ENCODE results near the gene PNCK. TPM values are rescaled to one million over a fixed set of nuclear protein-coding genes. Genes with fewer than 3 reads are reported as not detected.

PNCK gene
- total RNA-seq, 1 experiment from 2014 or later: 1.1 TPM

GRCh38 chrX:153631907-153632594 lies 41.6 kb downstream of the PNCK start:
- no peak for DNase-seq
- Mint-ChIP-seq H3K4me3 (ENCODE audit: low read depth, unreplicated experiment) (no peak overlapping the region), H3K27ac (ENCODE audit: unreplicated experiment) (no peak overlapping the region), H3K36me3 (ENCODE audit: insufficient read depth, unreplicated experiment) (no peaks in the 10 kb centered on the region), H3K4me1 (ENCODE audit: low read depth, unreplicated experiment) (no peaks in the 10 kb centered on the region), H3K9me3 (ENCODE audit: low read depth, unreplicated experiment) (no peaks in the 10 kb centered on the region), H3K27me3 (ENCODE audit: unreplicated experiment) (peaks cover 76% of the 10 kb centered on the region)
- no TSS peak for BruUV-seq (replicated peaks)
- intact Hi-C loops (cut with micrococcal nuclease; ENCODE audit: unreplicated experiment): no loop called here
- CTCF ChIA-PET: no interaction called here
- no peak for TF ChIP-seq CTCF (IDR thresholded peaks at IDR 0.05; ENCODE audit: unreplicated experiment)

GRCh38 chrX:153631346-153631745 lies 42.3 kb downstream of the PNCK start:
- no peak for DNase-seq
- H3K4me1 Mint-ChIP-seq (ENCODE audit: low read depth, unreplicated experiment): no peaks in the 10 kb centered on the region
- TF ChIP-seq CTCF (IDR thresholded peaks at IDR 0.05; ENCODE audit: unreplicated experiment): no peak
- intact Hi-C loops (cut with micrococcal nuclease; ENCODE audit: unreplicated experiment): no loop called here
- CTCF ChIA-PET: no interaction called here
- H3K27ac Mint-ChIP-seq (ENCODE audit: unreplicated experiment): no peak overlapping the region
- H3K4me3 Mint-ChIP-seq (ENCODE audit: low read depth, unreplicated experiment): no peak overlapping the region
- no peaks in the 10 kb centered on the region for H3K36me3 Mint-ChIP-seq (ENCODE audit: insufficient read depth, unreplicated experiment)
- H3K9me3 Mint-ChIP-seq (ENCODE audit: low read depth, unreplicated experiment): no peaks in the 10 kb centered on the region
- BruUV-seq (replicated peaks): no TSS peak
- peaks cover 79% of the 10 kb centered on the region for H3K27me3 Mint-ChIP-seq (ENCODE audit: unreplicated experiment)

- peaks cover 78% of the 10 kb centered on the region for H3K27me3 Mint-ChIP-seq (ENCODE audit: unreplicated experiment)
- CTCF ChIA-PET: no interaction called here
Observed at GRCh38 chrX:153628665-153629064, 44.9 kb downstream of the PNCK start.

GRCh38 chrX:153628129-153628528 lies 45.5 kb downstream of the PNCK start:
- H3K36me3 Mint-ChIP-seq (ENCODE audit: insufficient read depth, unreplicated experiment): no peaks in the 10 kb centered on the region
- BruUV-seq (replicated peaks): no TSS peak
- H3K4me3 Mint-ChIP-seq (ENCODE audit: low read depth, unreplicated experiment): no peak overlapping the region
- no peak overlapping the region for H3K27ac Mint-ChIP-seq (ENCODE audit: unreplicated experiment)
- no peaks in the 10 kb centered on the region for H3K4me1 Mint-ChIP-seq (ENCODE audit: low read depth, unreplicated experiment)
- H3K27me3 Mint-ChIP-seq (ENCODE audit: unreplicated experiment): peaks cover 84% of the 10 kb centered on the region
- H3K9me3 Mint-ChIP-seq (ENCODE audit: low read depth, unreplicated experiment): no peaks in the 10 kb centered on the region
- no peak for DNase-seq
- intact Hi-C loops (cut with micrococcal nuclease; ENCODE audit: unreplicated experiment): no loop called here
- TF ChIP-seq CTCF (IDR thresholded peaks at IDR 0.05; ENCODE audit: unreplicated experiment): no peak
- CTCF ChIA-PET: no interaction called here

More at GRCh38 chrX:153628665-153629064, 44.9 kb downstream of the PNCK start:
- Mint-ChIP-seq H3K4me1 (ENCODE audit: low read depth, unreplicated experiment) (no peaks in the 10 kb centered on the region), H3K27ac (ENCODE audit: unreplicated experiment) (no peak overlapping the region), H3K36me3 (ENCODE audit: insufficient read depth, unreplicated experiment) (no peaks in the 10 kb centered on the region), H3K9me3 (ENCODE audit: low read depth, unreplicated experiment) (no peaks in the 10 kb centered on the region), H3K4me3 (ENCODE audit: low read depth, unreplicated experiment) (no peak overlapping the region)
- DNase-seq: no peak
- intact Hi-C loops (cut with micrococcal nuclease; ENCODE audit: unreplicated experiment): no loop called here
- BruUV-seq (replicated peaks): no TSS peak
- TF ChIP-seq CTCF (IDR thresholded peaks at IDR 0.05; ENCODE audit: unreplicated experiment): no peak

Data from Calu3 (cell line).